ENCODE data around the gene TYW1.
"Not testable (repeated sequence)": the region's sequence is repeated elsewhere in the genome, so short reads cannot be mapped to it uniquely, and the experiment has no call there.

GRCh38 chr7:67226967-67227366 lies 230.3 kb downstream of the TYW1 start:
- TF ChIP-seq CTCF (IDR thresholded peaks at IDR 0.05); TCF7L2 (IDR thresholded peaks at IDR 0.05; ENCODE audit: low read depth, low read length); POLR2AphosphoS5 (IDR thresholded peaks at IDR 0.05; ENCODE audit: low read depth, low read length): not testable (repeated sequence)
- TF ChIP-seq, protein P1, sequence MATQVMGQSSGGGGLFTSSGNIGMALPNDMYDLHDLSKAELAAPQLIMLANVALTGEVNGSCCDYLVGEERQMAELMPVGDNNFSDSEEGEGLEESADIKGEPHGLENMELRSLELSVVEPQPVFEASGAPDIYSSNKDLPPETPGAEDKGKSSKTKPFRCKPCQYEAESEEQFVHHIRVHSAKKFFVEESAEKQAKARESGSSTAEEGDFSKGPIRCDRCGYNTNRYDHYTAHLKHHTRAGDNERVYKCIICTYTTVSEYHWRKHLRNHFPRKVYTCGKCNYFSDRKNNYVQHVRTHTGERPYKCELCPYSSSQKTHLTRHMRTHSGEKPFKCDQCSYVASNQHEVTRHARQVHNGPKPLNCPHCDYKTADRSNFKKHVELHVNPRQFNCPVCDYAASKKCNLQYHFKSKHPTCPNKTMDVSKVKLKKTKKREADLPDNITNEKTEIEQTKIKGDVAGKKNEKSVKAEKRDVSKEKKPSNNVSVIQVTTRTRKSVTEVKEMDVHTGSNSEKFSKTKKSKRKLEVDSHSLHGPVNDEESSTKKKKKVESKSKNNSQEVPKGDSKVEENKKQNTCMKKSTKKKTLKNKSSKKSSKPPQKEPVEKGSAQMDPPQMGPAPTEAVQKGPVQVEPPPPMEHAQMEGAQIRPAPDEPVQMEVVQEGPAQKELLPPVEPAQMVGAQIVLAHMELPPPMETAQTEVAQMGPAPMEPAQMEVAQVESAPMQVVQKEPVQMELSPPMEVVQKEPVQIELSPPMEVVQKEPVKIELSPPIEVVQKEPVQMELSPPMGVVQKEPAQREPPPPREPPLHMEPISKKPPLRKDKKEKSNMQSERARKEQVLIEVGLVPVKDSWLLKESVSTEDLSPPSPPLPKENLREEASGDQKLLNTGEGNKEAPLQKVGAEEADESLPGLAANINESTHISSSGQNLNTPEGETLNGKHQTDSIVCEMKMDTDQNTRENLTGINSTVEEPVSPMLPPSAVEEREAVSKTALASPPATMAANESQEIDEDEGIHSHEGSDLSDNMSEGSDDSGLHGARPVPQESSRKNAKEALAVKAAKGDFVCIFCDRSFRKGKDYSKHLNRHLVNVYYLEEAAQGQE (IDR thresholded peaks at IDR 0.05; ENCODE audit: insufficient read depth in 1 of 2, low read depth in 2 of 2, low read length in 1 of 2) = not testable (repeated sequence)

All from Panc1 (cell line).